ENCODE measurements around the gene WDR89. TPM values are rescaled to one million over a fixed set of nuclear protein-coding genes. Genes with fewer than 3 reads are reported as not detected.

WDR89 gene
- total and polyA plus RNA-seq, 9 of the 15 experiments (the other 6 are each of a cell fraction or from before 2014, with no cell fraction given): 9.3 to 25.6 (median 16.2) TPM

- TF ChIP-seq ZNF512 (tag; IDR thresholded peaks at IDR 0.05) (no peak), ELF4 (CRISPR knock-in tag; IDR thresholded peaks at IDR 0.05) (no peak)
These were observed 12.7 kb upstream of the WDR89 start (continued) for GRCh38 chr14:63654346-63654745.

DNA sequence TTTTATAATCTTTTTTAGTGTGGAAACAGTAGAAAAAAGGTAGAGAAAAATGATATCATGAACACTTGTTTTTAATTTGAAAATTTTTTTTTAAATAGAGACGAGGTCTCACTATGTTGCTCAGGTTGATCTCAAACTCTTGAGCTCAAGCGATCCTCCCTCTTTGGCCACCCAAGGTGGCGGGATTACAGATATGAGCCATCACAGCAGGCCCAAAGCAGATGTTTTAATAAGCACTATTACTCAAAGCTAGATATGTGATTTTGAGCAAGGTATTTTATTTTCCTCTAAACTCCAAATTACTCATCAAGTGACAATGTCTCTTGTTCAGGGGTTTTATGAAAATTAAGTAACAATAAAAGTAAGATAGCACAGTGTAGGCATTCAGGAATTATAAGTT, 10.7 kb upstream of the WDR89 start:
- no peak for TF ChIP-seq ZBTB43 (CRISPR knock-in tag; IDR thresholded peaks at IDR 0.05)
- no peak for TF ChIP-seq HIVEP1 (CRISPR knock-in tag; IDR thresholded peaks at IDR 0.05)
- no peak for TF ChIP-seq TCF7L2 (IDR thresholded peaks at IDR 0.05; ENCODE audit: low read depth, low read length)
- TF ChIP-seq, protein P1, sequence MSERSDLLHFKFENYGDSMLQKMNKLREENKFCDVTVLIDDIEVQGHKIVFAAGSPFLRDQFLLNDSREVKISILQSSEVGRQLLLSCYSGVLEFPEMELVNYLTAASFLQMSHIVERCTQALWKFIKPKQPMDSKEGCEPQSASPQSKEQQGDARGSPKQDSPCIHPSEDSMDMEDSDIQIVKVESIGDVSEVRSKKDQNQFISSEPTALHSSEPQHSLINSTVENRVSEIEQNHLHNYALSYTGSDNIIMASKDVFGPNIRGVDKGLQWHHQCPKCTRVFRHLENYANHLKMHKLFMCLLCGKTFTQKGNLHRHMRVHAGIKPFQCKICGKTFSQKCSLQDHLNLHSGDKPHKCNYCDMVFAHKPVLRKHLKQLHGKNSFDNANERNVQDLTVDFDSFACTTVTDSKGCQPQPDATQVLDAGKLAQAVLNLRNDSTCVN (CRISPR knock-in tag; IDR thresholded peaks at IDR 0.05): no peak
- no peak for TF ChIP-seq RFX7 (CRISPR knock-in tag; IDR thresholded peaks at IDR 0.05)
- no peak for TF ChIP-seq BMI1 (IDR thresholded peaks at IDR 0.05; ENCODE audit: low read length)
- TF ChIP-seq, protein P2, sequence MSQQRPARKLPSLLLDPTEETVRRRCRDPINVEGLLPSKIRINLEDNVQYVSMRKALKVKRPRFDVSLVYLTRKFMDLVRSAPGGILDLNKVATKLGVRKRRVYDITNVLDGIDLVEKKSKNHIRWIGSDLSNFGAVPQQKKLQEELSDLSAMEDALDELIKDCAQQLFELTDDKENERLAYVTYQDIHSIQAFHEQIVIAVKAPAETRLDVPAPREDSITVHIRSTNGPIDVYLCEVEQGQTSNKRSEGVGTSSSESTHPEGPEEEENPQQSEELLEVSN (IDR thresholded peaks at IDR 0.05; ENCODE audit: borderline replicate concordance in 1 of 2, extremely low read depth in 1 of 2, insufficient read depth in 1 of 2, insufficient read length in 1 of 2, low read depth in 1 of 2, low read length in 1 of 2, poor library complexity in 1 of 2, severe bottlenecking in 1 of 2): no peak
- no peak for TF ChIP-seq IRF9 (tag; IDR thresholded peaks at IDR 0.05)
- no peak for TF ChIP-seq POLR2AphosphoS2 (IDR thresholded peaks at IDR 0.05; ENCODE audit: low read length)
- TF ChIP-seq ARID1B (IDR thresholded peaks at IDR 0.05): no peak
- no peak for TF ChIP-seq L3MBTL2 (IDR thresholded peaks at IDR 0.05)
- no peak for TF ChIP-seq MAFK (IDR thresholded peaks at IDR 0.05; ENCODE audit: low read length)
- no peak for TF ChIP-seq TCF3 (CRISPR knock-in tag; IDR thresholded peaks at IDR 0.05)
- 93% methylated on average over 3 of the region's 3 CpGs for WGBS (ENCODE audit: insufficient coverage, low coverage, missing lambda C conversion rate)
- Histone ChIP-seq H3K4me3 (no peak overlapping the region), H3K27ac (ENCODE audit: extremely low read depth, low read depth, low read length) (no peak overlapping the region), H3K9me3 (replicated peaks; ENCODE audit: control insufficient read depth, insufficient read depth, low read depth, low read length) (no peaks in the 10 kb centered on the region), H3K27me3 (ENCODE audit: control insufficient read depth in 2 of 2, insufficient read depth in 2 of 2, low read length in 2 of 2) (no peaks in the 10 kb centered on the region), H3K9ac (ENCODE audit: insufficient read depth in 1 of 2, low read depth in 2 of 2, low read length in 2 of 2) (no peak overlapping the region), H3K4me2 (ENCODE audit: insufficient read depth, low read length) (no peak overlapping the region), H2AFZ (ENCODE audit: low read depth, low read length) (no peak overlapping the region), H3K79me2 (ENCODE audit: control insufficient read depth, insufficient read depth, low read length) (no peaks in the 10 kb centered on the region), H3K9me1 (ENCODE audit: control insufficient read depth, insufficient read depth, low read length) (no peaks in the 10 kb centered on the region), H4K20me1 (replicated peaks; ENCODE audit: control insufficient read depth, insufficient read depth, low read length) (no peaks in the 10 kb centered on the region), H3K36me3 (ENCODE audit: control insufficient read depth, insufficient read depth, low read length) (no peaks in the 10 kb centered on the region), H3K4me1 (replicated peaks in 1 of 2; ENCODE audit: control insufficient read depth in 2 of 2, insufficient read depth in 2 of 2, low read length in 2 of 2) (no peaks in the 10 kb centered on the region)
- intact Hi-C loops (cut with micrococcal nuclease): no loop called here
- ChIA-PET CTCF (ENCODE audit: low intra/inter-chr PET ratio) (no interaction called here), POLR2A (interaction anchor here (2.4 kb wide), 1 partner anchor 10 kb away, joined by 7 read pairs; no protein-coding TSS in a partner anchor)
- in situ Hi-C loops (cut with MboI): no loop called here
- FAIRE-seq (no peak), ATAC-seq (no peak), DNase-seq (ENCODE audit: extremely low read depth in 1 of 4, low spot score in 3 of 4) (no peak)
- BruUV-seq (replicated peaks): no TSS peak
